Stimulated activated CD4-positive, alpha-beta T cell treated with anti-CD3 and anti-CD28 coated beads, Interleukin-2, amount 100 ng/mL, for 24 hours (primary cell): ENCODE results near the gene UBE3B.
"Not testable (repeated sequence)": the region's sequence is repeated elsewhere in the genome, so short reads cannot be mapped to it uniquely, and the experiment has no call there.

ENCODE experiments used
- DNase-seq, 2 donors: peaks; one replicate each; pipeline ENCODE4 v3.0.0-alpha.2; 2020

UBE3B gene

GRCh38 chr12:109477185-109477962, at the start of gene UBE3B, which contains the start of gene KCTD10:
TSS of gene UBE3B (plus strand) at chr12:109477634. CDS start at chr12:109483552, 5,918 bp downstream.
TSS of gene KCTD10 (minus strand) at chr12:109477300. CDS start at chr12:109477262, 38 bp downstream.
- DNase-seq, result peak; percentile 88

- peak; percentile 81 to 83 for DNase-seq
Observed at GRCh38 chr12:109428037-109428629, 49.3 kb upstream of the UBE3B start.

- not testable (repeated sequence) for DNase-seq
Observed at GRCh38 chr12:109428804-109429203, 48.6 kb upstream of the UBE3B start.

- DNase-seq, result no peak
Observed at GRCh38 chr12:109430244-109430643, 47.2 kb upstream of the UBE3B start.

GRCh38 chr12:109432431-109432830, 45.0 kb upstream of the UBE3B start:
- no peak for DNase-seq

- DNase-seq, result peak; percentile 83 to 86
Observed at GRCh38 chr12:109432842-109433304, 44.6 kb upstream of the UBE3B start.

- peak in 1 of 2 donors; percentile 4 for DNase-seq
Observed at GRCh38 chr12:109433618-109434017, 43.8 kb upstream of the UBE3B start.

- DNase-seq, result no peak
Observed at GRCh38 chr12:109434582-109434981, 42.9 kb upstream of the UBE3B start.

- DNase-seq, result no peak
Observed at GRCh38 chr12:109435428-109436187, 41.8 kb upstream of the UBE3B start.

GRCh38 chr12:109436188-109436560, 41.3 kb upstream of the UBE3B start:
- no peak for DNase-seq

- no peak for DNase-seq
Observed at GRCh38 chr12:109439181-109439580, 38.3 kb upstream of the UBE3B start.

GRCh38 chr12:109439951-109440350, 37.5 kb upstream of the UBE3B start:
- not testable (repeated sequence) for DNase-seq

GRCh38 chr12:109440851-109441490, 36.5 kb upstream of the UBE3B start:
- DNase-seq, result no peak

GRCh38 chr12:109443794-109444193, 33.6 kb upstream of the UBE3B start:
- no peak for DNase-seq

- DNase-seq, result no peak
Observed at GRCh38 chr12:109444259-109444658, 33.2 kb upstream of the UBE3B start.

GRCh38 chr12:109445191-109445609, 32.2 kb upstream of the UBE3B start:
- no peak for DNase-seq

GRCh38 chr12:109446869-109447268, 30.6 kb upstream of the UBE3B start:
- no peak for DNase-seq

- no peak for DNase-seq
Observed at GRCh38 chr12:109447482-109447881, 30.0 kb upstream of the UBE3B start.

GRCh38 chr12:109448272-109448671, 29.2 kb upstream of the UBE3B start:
- no peak for DNase-seq

GRCh38 chr12:109448707-109449390, 28.6 kb upstream of the UBE3B start:
- no peak for DNase-seq

GRCh38 chr12:109449845-109450532, 27.4 kb upstream of the UBE3B start:
- DNase-seq, result no peak

GRCh38 chr12:109450980-109451379, 26.5 kb upstream of the UBE3B start:
- no peak for DNase-seq
